ENCODE data around the gene DEPP1. TPM values are rescaled to one million over a fixed set of nuclear protein-coding genes. Genes with fewer than 3 reads are reported as not detected.

Gene DEPP1
- total RNA-seq, 1 donor from 2014 or later: 16.6 TPM

DNA sequence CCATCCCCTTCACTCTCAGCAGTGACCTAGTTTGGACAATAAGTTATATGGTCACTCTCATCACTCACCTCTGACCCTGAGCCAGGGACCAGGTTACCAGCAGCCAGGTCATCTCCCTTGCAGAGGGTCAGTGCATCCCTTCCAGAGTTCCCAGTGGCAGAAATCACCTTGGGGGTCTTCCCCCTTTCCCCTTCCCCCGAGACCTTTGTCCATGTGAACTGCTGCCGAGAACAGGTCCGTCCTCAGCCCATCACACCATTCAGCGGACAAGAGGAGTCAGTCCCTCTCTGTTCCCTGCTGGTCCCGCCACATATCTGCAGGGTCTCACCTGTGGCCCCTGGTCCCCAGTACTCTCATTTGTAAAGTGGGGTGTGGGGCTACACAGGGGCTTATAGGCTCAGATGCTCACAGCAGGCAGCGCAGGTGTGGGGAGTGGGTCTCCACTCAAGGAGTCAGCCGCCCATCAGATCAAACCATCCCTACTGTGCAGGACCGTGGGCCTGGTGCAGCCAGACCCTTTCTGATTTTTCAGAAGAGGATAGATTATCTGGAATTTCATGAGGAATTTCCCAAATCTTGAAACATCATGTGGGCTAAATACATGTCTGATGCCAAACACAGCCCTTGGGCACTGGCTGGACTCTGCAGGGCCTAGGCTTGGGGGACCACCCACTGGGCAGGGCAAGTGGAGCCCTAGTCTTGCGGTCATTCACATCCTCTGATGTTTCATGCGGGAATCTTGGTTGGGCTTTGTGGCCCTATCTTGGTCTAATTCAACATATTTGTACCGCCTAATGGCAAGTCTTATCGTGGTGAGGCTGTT is 6.5 kb downstream of the DEPP1 start:
- peaks cover 20% of the 10 kb centered on the region for H3K4me1 Mint-ChIP-seq (ENCODE audit: low read depth)
- no peak for DNase-seq (ENCODE audit: low spot score, unreplicated experiment)
- peaks cover 6% of the 10 kb centered on the region for H3K36me3 Mint-ChIP-seq (ENCODE audit: insufficient read depth)
- H3K4me3 Mint-ChIP-seq (ENCODE audit: low read depth): no peak overlapping the region
- H3K9me3 Mint-ChIP-seq (ENCODE audit: low read depth): no peaks in the 10 kb centered on the region
- TF ChIP-seq, protein P1, sequence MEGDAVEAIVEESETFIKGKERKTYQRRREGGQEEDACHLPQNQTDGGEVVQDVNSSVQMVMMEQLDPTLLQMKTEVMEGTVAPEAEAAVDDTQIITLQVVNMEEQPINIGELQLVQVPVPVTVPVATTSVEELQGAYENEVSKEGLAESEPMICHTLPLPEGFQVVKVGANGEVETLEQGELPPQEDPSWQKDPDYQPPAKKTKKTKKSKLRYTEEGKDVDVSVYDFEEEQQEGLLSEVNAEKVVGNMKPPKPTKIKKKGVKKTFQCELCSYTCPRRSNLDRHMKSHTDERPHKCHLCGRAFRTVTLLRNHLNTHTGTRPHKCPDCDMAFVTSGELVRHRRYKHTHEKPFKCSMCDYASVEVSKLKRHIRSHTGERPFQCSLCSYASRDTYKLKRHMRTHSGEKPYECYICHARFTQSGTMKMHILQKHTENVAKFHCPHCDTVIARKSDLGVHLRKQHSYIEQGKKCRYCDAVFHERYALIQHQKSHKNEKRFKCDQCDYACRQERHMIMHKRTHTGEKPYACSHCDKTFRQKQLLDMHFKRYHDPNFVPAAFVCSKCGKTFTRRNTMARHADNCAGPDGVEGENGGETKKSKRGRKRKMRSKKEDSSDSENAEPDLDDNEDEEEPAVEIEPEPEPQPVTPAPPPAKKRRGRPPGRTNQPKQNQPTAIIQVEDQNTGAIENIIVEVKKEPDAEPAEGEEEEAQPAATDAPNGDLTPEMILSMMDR (IDR thresholded peaks at IDR 0.05; ENCODE audit: unreplicated experiment): no peak
- no peak overlapping the region for H3K27ac Mint-ChIP-seq
- H3K27me3 Mint-ChIP-seq: no peaks in the 10 kb centered on the region

DNA sequence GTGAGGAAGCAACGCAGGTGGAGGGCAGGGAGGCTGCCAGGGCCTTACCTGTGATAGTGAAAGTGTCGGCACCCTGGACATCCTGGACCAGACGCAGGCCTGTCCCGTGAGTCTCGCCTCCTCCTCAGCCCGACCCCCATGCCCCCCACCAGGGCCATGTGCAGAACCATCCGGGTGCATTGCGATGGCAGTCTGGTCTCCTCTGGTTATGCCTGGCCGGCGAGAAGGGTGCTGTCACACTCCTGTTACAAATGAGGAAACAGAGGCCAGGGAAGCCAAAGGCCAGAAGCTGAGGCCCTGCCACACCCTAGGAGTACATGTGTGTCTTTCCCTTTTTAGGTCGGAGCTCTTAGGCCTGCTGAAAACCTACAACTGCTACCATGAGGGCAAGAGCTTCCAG is 7.2 kb downstream of the DEPP1 start:
- Mint-ChIP-seq H3K4me3 (ENCODE audit: low read depth) (no peak overlapping the region), H3K27me3 (no peaks in the 10 kb centered on the region), H3K4me1 (ENCODE audit: low read depth) (peaks cover 15% of the 10 kb centered on the region), H3K36me3 (ENCODE audit: insufficient read depth) (peaks cover 6% of the 10 kb centered on the region), H3K27ac (no peak overlapping the region), H3K9me3 (ENCODE audit: low read depth) (no peaks in the 10 kb centered on the region)
- DNase-seq (ENCODE audit: low spot score, unreplicated experiment): no peak
- TF ChIP-seq, protein P1 (IDR thresholded peaks at IDR 0.05; ENCODE audit: unreplicated experiment): no peak

DNA sequence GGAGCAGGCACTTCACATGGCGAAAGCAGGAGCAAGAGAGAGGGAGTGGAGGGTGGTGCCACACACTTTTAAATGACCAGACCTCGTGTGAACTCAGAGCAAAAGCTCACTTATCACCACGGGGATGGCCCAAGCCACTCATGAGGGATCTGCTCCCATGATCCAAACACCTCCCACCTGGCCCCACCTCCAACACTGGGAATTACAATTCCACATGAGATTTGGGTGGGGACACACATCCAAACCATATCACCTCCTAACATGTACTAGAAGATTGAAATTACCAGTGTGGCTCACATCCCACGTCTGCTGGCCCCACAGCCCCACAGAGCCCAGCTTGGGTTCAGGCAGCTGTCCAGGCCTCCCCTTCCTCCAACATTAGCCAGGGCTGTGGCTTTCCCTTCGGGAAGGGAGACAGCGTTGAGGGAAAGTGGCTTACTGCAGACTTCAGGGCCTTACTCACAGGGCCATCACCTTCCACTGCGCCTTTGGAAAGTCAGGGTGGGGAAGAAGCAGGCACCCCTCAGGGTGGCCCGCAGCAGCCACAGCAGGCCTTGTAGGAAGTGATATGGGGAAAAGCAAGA is 7.7 kb downstream of the DEPP1 start:
- no peak for DNase-seq (ENCODE audit: low spot score, unreplicated experiment)
- no peaks in the 10 kb centered on the region for H3K27me3 Mint-ChIP-seq
- TF ChIP-seq, protein P1 (IDR thresholded peaks at IDR 0.05; ENCODE audit: unreplicated experiment): no peak
- H3K4me3 Mint-ChIP-seq (ENCODE audit: low read depth): no peak overlapping the region
- peaks cover 6% of the 10 kb centered on the region for H3K36me3 Mint-ChIP-seq (ENCODE audit: insufficient read depth)
- H3K9me3 Mint-ChIP-seq (ENCODE audit: low read depth): no peaks in the 10 kb centered on the region
- H3K27ac Mint-ChIP-seq: no peak overlapping the region
- peaks cover 16% of the 10 kb centered on the region for H3K4me1 Mint-ChIP-seq (ENCODE audit: low read depth)

DNA sequence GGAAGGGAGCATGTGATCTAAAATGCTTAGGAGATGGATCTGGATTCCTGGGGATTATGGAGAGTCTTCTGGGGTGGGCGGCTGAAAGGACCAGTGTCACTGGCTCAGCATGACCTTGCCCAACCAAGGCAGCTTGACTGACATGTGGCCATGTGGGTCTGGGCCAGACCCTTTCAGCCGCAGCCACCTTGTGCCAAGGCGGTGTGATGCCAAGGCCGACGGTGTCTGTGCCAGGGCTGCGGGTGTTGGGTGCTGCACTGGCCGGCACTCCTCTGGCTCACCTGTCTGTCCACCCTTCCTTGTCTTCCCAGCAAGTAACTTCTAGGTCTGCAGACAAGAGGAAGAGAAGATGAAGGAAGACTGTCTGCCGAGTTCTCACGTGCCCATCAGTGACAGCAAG is 8.8 kb downstream of the DEPP1 start:
- DNase-seq (ENCODE audit: low spot score, unreplicated experiment): no peak
- TF ChIP-seq, protein P1 (IDR thresholded peaks at IDR 0.05; ENCODE audit: unreplicated experiment): no peak
- peaks cover 18% of the 10 kb centered on the region for H3K4me1 Mint-ChIP-seq (ENCODE audit: low read depth)
- no peak overlapping the region for H3K4me3 Mint-ChIP-seq (ENCODE audit: low read depth)
- H3K36me3 Mint-ChIP-seq (ENCODE audit: insufficient read depth): peaks cover 6% of the 10 kb centered on the region
- no peak overlapping the region for H3K27ac Mint-ChIP-seq
- H3K27me3 Mint-ChIP-seq: no peaks in the 10 kb centered on the region
- H3K9me3 Mint-ChIP-seq (ENCODE audit: low read depth): no peaks in the 10 kb centered on the region

DNA sequence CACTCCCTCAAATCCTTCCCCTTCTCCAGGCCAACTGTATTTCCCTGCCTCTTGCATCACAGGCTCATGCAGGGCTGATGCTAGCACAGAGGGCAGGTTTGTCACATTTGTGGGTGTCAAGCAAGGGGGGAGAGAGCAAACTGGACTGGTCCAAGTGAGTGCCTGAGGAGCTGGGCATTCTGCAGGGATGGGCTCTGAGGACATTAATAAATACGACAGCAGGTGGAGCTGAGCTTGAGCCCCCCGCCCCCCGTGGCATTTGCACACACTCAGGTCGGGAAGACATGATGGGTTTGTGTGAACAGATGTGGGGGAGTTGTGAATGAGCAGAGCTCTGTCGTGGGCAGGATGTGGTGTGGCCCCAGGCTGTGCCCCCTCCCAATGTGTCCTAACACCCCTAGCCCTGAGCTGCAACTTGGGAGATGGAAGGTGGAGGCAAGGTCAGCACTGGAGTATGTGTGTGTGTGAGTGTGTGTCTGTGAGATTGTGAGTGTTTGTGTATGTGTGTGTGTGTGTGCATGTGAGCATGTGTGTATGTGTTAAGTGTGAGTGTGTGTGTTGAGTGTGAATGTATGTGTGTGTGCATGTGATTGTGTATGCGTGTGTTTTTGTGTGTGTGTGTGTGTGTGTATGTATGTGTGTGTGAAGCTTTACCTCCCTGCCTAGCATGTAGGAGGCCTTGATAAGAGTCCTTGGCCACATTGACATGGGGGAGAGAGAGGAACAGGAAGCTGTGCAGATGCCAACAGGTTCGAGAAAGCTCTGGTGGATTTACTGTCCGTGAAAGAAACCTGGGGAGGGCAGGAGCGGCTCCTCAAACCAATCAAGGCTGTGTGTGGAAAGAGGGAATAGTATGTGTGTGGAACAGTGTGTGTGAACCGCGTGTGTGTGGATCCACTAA is 9.9 kb downstream of the DEPP1 start:
- Mint-ChIP-seq H3K4me3 (ENCODE audit: low read depth) (no peak overlapping the region), H3K27me3 (no peaks in the 10 kb centered on the region)
- TF ChIP-seq, protein P1 (IDR thresholded peaks at IDR 0.05; ENCODE audit: unreplicated experiment): no peak

More for the DNA sequence above, 9.9 kb downstream of the DEPP1 start:
- Mint-ChIP-seq H3K27ac (no peak overlapping the region), H3K4me1 (ENCODE audit: low read depth) (peaks cover 26% of the 10 kb centered on the region), H3K9me3 (ENCODE audit: low read depth) (no peaks in the 10 kb centered on the region), H3K36me3 (ENCODE audit: insufficient read depth) (peaks cover 6% of the 10 kb centered on the region)
- DNase-seq (ENCODE audit: low spot score, unreplicated experiment): no peak

All from progenitor cell of endocrine pancreas (in vitro differentiated cells).